GM23248 (cell line): ENCODE results near the gene ANGEL1. TPM values are rescaled to one million over a fixed set of nuclear protein-coding genes. Genes with fewer than 3 reads are reported as not detected.

Source experiments
- DNase-seq: peaks from one replicate; pipeline ENCODE4 v3.0.0-alpha.2; 2015
- H2AFZ ChIP-seq: fragments of 200-600 bp; sonication (generic); 2 replicates; pipeline ENCODE4 v1.6.1; 2016; ENCODE audit warnings: antibody characterized with exemption
- H3F3A ChIP-seq: fragments of 200-600 bp; sonication (generic); 2 replicates; pipeline ENCODE4 v1.6.1; 2016; ENCODE audit warnings: mild to moderate bottlenecking, antibody characterized with exemption, mixed run types; ENCODE audit not compliant: insufficient read depth
- H3K27ac ChIP-seq: fragments of 200-600 bp; sonication (generic); 2 replicates; pipeline ENCODE4 v1.5.1; 2016; ENCODE audit warnings: mild to moderate bottlenecking
- H3K27me3 ChIP-seq: fragments of 200-600 bp; sonication (generic); replicated peaks from 2 replicates; pipeline ENCODE4 v1.6.1; 2016; ENCODE audit warnings: mild to moderate bottlenecking; ENCODE audit not compliant: insufficient read depth
- H3K36me3 ChIP-seq: fragments of 200-600 bp; sonication (generic); 2 replicates; pipeline ENCODE4 v1.6.1; 2016; ENCODE audit warnings: low read depth, mild to moderate bottlenecking
- H3K4me1 ChIP-seq: fragments of 200-600 bp; sonication (generic); 2 replicates; pipeline ENCODE4 v1.6.1; 2016; ENCODE audit warnings: mild to moderate bottlenecking; ENCODE audit not compliant: insufficient read depth
- H3K4me2 ChIP-seq: fragments of 200-600 bp; sonication (generic); one replicate; pipeline ENCODE4 v1.6.1; 2016; ENCODE audit warnings: mild to moderate bottlenecking; ENCODE audit not compliant: unreplicated experiment
- H3K4me3 ChIP-seq: fragments of 200-600 bp; sonication (generic); 2 replicates; pipeline ENCODE4 v1.5.1; 2016; ENCODE audit warnings: mild to moderate bottlenecking
- H3K79me2 ChIP-seq: fragments of 200-600 bp; sonication (generic); 2 replicates; pipeline ENCODE4 v1.6.1; 2016; ENCODE audit warnings: mild to moderate bottlenecking; ENCODE audit not compliant: insufficient read depth
- H3K9ac ChIP-seq: fragments of 200-600 bp; sonication (generic); 2 replicates; pipeline ENCODE4 v1.6.1; 2016; ENCODE audit warnings: mild to moderate bottlenecking
- H3K9me2 ChIP-seq: fragments of 200-600 bp; sonication (generic); 2 replicates; pipeline ENCODE4 v1.6.1; 2016; ENCODE audit warnings: mixed run types, mild to moderate bottlenecking, moderate library complexity; ENCODE audit not compliant: insufficient read depth
- H3K9me3 ChIP-seq: fragments of 200-600 bp; sonication (generic); one replicate; pipeline ENCODE4 v1.6.1; 2017; ENCODE audit warnings: low read depth
- H4K20me1 ChIP-seq: fragments of 200-600 bp; sonication (generic); 2 replicates; pipeline ENCODE4 v1.6.0; 2016; ENCODE audit not compliant: insufficient read depth
- EZH2 ChIP-seq: fragments of 200-600 bp; sonication (generic); IDR thresholded peaks from 2 replicates; pipeline ENCODE4 v1.6.1; 2018; ENCODE audit warnings: antibody characterized with exemption, mild to moderate bottlenecking; ENCODE audit not compliant: insufficient read depth, poor library complexity, severe bottlenecking
- EZH2phosphoT487 ChIP-seq: fragments of 200-600 bp; sonication (generic); IDR thresholded peaks from 2 replicates; pipeline ENCODE4 v1.6.1; 2018; ENCODE audit warnings: antibody characterized with exemption, moderate library complexity, mild to moderate bottlenecking, low read depth; ENCODE audit not compliant: insufficient read depth
- WGBS, 2 experiments: methylation state at CpG; one replicate each; pipeline ENCODE4 v1.1.6; 2015 to 2017; ENCODE audit warnings: low lambda C conversion rate in 2 of 2, low coverage in 1 of 2; ENCODE audit errors: missing lambda C conversion rate in 2 of 2; 5-methylcytosine and 5-hydroxymethylcytosine counted together
- in situ Hi-C: fragments of 300-500 bp; cut with MboI; formaldehyde crosslinking; loops from 2 replicates; pipeline ENCODE4 v1.15.0; 2020
- polyA plus RNA-seq: library from polyadenylated mRNA; unstranded; fragments of >200 nt; fragmentation: Nextera tagmentation; extraction: Ambion mirVana; gene quantifications from 2 replicates; pipeline ENCODE4 v1.2.1, GENCODE V29; 2016
- total RNA-seq: library from RNA; depleted of rRNA; stranded (reverse); fragments of >200 nt; shearing (Covaris generic); gene quantifications from 2 replicates; pipeline ENCODE4 v1.2.3, GENCODE V29; 2014

The ANGEL1 gene
- total and polyA plus RNA-seq, 2 experiments from 2014 or later = 4.9 to 7.3 TPM

- H3K9ac ChIP-seq = peak overlapping the region; percentile 78
- no peaks in the 10 kb centered on the region for H3K36me3 ChIP-seq
- DNase-seq = no peak
- peaks cover 2% of the 10 kb centered on the region; the same call in 1 of the 2 replicates for H3K27me3 ChIP-seq
- H3K4me3 ChIP-seq = peak overlapping the region; percentile 69
- H3K27ac ChIP-seq = no peak overlapping the region
- H3K9me2 ChIP-seq = no peaks in the 10 kb centered on the region
- TF ChIP-seq EZH2phosphoT487 (no peak), EZH2 (no peak)
- no peaks in the 10 kb centered on the region for H3K9me3 ChIP-seq
- peak overlapping the region; percentile 81 for H2AFZ ChIP-seq
- H3F3A ChIP-seq = no peaks in the 10 kb centered on the region
- in situ Hi-C loops = no loop called here
- H3K4me2 ChIP-seq = peak overlapping the region; percentile 90
- no peaks in the 10 kb centered on the region for H4K20me1 ChIP-seq
- peaks cover 4% of the 10 kb centered on the region; the same call in 1 of the 2 replicates for H3K79me2 ChIP-seq
- WGBS, 2 experiments = 1 to 2% methylated on average over 20 of the region's 20 CpGs
- H3K4me1 ChIP-seq = no peaks in the 10 kb centered on the region
Measured at GRCh38 chr14:76812093-76812421, 625 bp downstream of the ANGEL1 start.

- no peaks in the 10 kb centered on the region for H4K20me1 ChIP-seq
- H2AFZ ChIP-seq = peak overlapping the region; percentile 81
- no peaks in the 10 kb centered on the region for H3K9me3 ChIP-seq
- in situ Hi-C loops = no loop called here
- TF ChIP-seq EZH2 (no peak), EZH2phosphoT487 (no peak)
- H3K9me2 ChIP-seq = no peaks in the 10 kb centered on the region
- peaks cover 4% of the 10 kb centered on the region; the same call in 1 of the 2 replicates for H3K79me2 ChIP-seq
- no peaks in the 10 kb centered on the region for H3K27me3 ChIP-seq
- DNase-seq = peak; percentile 45
- H3K27ac ChIP-seq = no peak overlapping the region
- no peaks in the 10 kb centered on the region for H3F3A ChIP-seq
- H3K4me1 ChIP-seq = no peaks in the 10 kb centered on the region
- WGBS, 2 experiments = 56% methylated on average over 4 of the region's 4 CpGs
- peak overlapping the region; percentile 90 for H3K4me2 ChIP-seq
- peak overlapping the region; percentile 78 for H3K9ac ChIP-seq
- H3K4me3 ChIP-seq = peak overlapping the region; percentile 69
- no peaks in the 10 kb centered on the region for H3K36me3 ChIP-seq
Measured at GRCh38 chr14:76811561-76811960, 1.1 kb downstream of the ANGEL1 start.

- Histone ChIP-seq H3K9me3 (no peaks in the 10 kb centered on the region), H3K9me2 (no peaks in the 10 kb centered on the region), H3F3A (no peaks in the 10 kb centered on the region), H3K4me1 (no peaks in the 10 kb centered on the region), H3K27me3 (no peaks in the 10 kb centered on the region), H2AFZ (peak overlapping the region; percentile 81), H3K4me3 (peak overlapping the region; percentile 69), H3K79me2 (peaks cover 4% of the 10 kb centered on the region; the same call in 1 of the 2 replicates), H3K36me3 (no peaks in the 10 kb centered on the region), H3K4me2 (peak overlapping the region; percentile 90), H3K9ac (peak overlapping the region; percentile 58), H4K20me1 (no peaks in the 10 kb centered on the region), H3K27ac (peak overlapping the region; percentile 19; the same call in 1 of the 2 replicates)
- WGBS, 2 experiments = 0 to 2% methylated on average over 9 of the region's 9 CpGs
- DNase-seq = peak; percentile 68
- in situ Hi-C loops = no loop called here
- no peak for TF ChIP-seq EZH2phosphoT487
- no peak for TF ChIP-seq EZH2
Measured at GRCh38 chr14:76810953-76811400, 1.7 kb downstream of the ANGEL1 start.

GRCh38 chr14:76810525-76810924, 2.2 kb downstream of the ANGEL1 start:
- H3K9me3 ChIP-seq = no peaks in the 10 kb centered on the region
- no peaks in the 10 kb centered on the region for H3K36me3 ChIP-seq
- WGBS, 2 experiments = 37 to 39% methylated on average over 3 of the region's 3 CpGs
- peak overlapping the region; percentile 58 for H3K9ac ChIP-seq
- H2AFZ ChIP-seq = peak overlapping the region; percentile 81
- H3K79me2 ChIP-seq = peaks cover 4% of the 10 kb centered on the region; the same call in 1 of the 2 replicates
- H3K4me2 ChIP-seq = peak overlapping the region; percentile 90
- H3K27me3 ChIP-seq = no peaks in the 10 kb centered on the region
- no peak for DNase-seq
- H3F3A ChIP-seq = no peaks in the 10 kb centered on the region
- no peaks in the 10 kb centered on the region for H4K20me1 ChIP-seq
- H3K4me3 ChIP-seq = peak overlapping the region; percentile 69
- H3K27ac ChIP-seq = no peak overlapping the region
- in situ Hi-C loops = no loop called here
- no peaks in the 10 kb centered on the region for H3K4me1 ChIP-seq
- no peak for TF ChIP-seq EZH2
- no peak for TF ChIP-seq EZH2phosphoT487
- no peaks in the 10 kb centered on the region for H3K9me2 ChIP-seq
